Measurements from ENCODE around the gene GLCE. TPM values are rescaled to one million over a fixed set of nuclear protein-coding genes. Genes with fewer than 3 reads are reported as not detected.

The GLCE gene
- total RNA-seq, 4 donors from 2014 or later = 5.9 to 18.8 (median 10.2) TPM

DNA sequence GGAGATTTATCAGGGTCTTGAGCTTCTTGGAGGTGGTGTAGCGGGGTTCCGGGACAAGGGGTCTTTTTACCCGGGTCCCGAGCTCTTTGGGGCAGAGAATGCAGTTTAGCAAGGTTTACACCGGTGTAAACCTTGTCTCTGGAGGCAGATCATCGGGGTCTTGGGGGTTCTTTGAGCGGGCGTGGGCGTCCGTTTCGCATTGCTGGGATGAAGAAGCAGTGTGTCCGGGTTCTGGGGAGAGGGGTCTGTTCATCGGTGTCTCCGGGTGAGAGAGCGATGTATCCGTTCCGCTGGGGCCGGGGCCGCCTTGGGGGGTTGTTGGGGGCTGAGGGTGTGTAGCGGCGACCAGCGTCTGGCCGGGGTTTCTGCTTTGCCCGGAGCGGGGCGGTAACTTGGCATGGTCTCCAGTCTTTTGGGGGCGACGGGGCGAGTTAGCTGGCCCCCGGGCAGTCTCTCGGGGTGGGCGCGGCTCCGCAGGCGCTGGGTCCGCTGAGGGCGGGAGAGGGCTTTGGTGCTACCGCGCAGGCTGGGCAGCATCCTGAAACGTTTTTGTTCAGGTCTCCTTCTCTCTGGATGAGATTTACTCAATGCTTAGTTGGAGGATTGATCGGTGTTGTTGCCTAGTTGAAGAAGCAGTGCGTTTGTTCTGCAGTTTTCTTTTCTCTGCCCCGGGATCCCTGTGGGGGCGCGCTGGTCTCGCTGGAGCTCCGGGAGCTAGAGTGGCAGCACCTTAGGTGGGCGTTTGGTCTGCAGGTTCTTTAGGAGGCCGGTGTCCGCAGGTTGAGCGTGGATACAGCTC lies 843 bp downstream of the GLCE start:
- H3K4me3 ChIP-seq = peak overlapping the region; percentile 65 to 98
- 0% methylated on average over 1 to 12 of the region's 51 CpGs for WGBS, 2 donors (ENCODE audit: low coverage in 1 of 2)

GRCh38 chr15:69161878-69162213 lies 1.4 kb downstream of the GLCE start:
- H3K4me1 ChIP-seq = peaks cover 0 to 11% (median 0%) of the 10 kb centered on the region in 3 donors
- TF ChIP-seq POLR2A (IDR thresholded peaks at IDR 0.05) = no peak
- no peak for TF ChIP-seq POLR2AphosphoS5 (IDR thresholded peaks at IDR 0.05)
- TF ChIP-seq EP300 (IDR thresholded peaks at IDR 0.05) = no peak
- TF ChIP-seq, protein P1, sequence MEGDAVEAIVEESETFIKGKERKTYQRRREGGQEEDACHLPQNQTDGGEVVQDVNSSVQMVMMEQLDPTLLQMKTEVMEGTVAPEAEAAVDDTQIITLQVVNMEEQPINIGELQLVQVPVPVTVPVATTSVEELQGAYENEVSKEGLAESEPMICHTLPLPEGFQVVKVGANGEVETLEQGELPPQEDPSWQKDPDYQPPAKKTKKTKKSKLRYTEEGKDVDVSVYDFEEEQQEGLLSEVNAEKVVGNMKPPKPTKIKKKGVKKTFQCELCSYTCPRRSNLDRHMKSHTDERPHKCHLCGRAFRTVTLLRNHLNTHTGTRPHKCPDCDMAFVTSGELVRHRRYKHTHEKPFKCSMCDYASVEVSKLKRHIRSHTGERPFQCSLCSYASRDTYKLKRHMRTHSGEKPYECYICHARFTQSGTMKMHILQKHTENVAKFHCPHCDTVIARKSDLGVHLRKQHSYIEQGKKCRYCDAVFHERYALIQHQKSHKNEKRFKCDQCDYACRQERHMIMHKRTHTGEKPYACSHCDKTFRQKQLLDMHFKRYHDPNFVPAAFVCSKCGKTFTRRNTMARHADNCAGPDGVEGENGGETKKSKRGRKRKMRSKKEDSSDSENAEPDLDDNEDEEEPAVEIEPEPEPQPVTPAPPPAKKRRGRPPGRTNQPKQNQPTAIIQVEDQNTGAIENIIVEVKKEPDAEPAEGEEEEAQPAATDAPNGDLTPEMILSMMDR (IDR thresholded peaks at IDR 0.05) = no peak
- H3K27me3 ChIP-seq = no peaks in the 10 kb centered on the region
- peak overlapping the region in 1 of 4 donors; percentile 87 for H3K27ac ChIP-seq
- ATAC-seq = no peak
- no peaks in the 10 kb centered on the region for H3K9me3 ChIP-seq
- WGBS, 2 donors (ENCODE audit: low coverage in 1 of 2) = 14 to 15% methylated on average over 5 of the region's 5 CpGs
- H3K36me3 ChIP-seq = no peaks in the 10 kb centered on the region
- peak overlapping the region; percentile 65 to 98 for H3K4me3 ChIP-seq

More for the DNA sequence above, 843 bp downstream of the GLCE start:
- no peaks in the 10 kb centered on the region for H3K36me3 ChIP-seq
- ATAC-seq = no peak
- H3K4me1 ChIP-seq = peaks cover 0 to 11% (median 0%) of the 10 kb centered on the region in 3 donors
- H3K9me3 ChIP-seq = no peaks in the 10 kb centered on the region
- H3K27ac ChIP-seq = peak overlapping the region in 3 of 4 donors; percentile 80 to 88 (median 87)
- H3K27me3 ChIP-seq = no peaks in the 10 kb centered on the region
- TF ChIP-seq, protein P1 (IDR thresholded peaks at IDR 0.05) = peak in 1 of 4 experiments; percentile 52
- TF ChIP-seq EP300 (IDR thresholded peaks at IDR 0.05) (no peak), POLR2AphosphoS5 (IDR thresholded peaks at IDR 0.05) (no peak), POLR2A (IDR thresholded peaks at IDR 0.05) (no peak)

DNA sequence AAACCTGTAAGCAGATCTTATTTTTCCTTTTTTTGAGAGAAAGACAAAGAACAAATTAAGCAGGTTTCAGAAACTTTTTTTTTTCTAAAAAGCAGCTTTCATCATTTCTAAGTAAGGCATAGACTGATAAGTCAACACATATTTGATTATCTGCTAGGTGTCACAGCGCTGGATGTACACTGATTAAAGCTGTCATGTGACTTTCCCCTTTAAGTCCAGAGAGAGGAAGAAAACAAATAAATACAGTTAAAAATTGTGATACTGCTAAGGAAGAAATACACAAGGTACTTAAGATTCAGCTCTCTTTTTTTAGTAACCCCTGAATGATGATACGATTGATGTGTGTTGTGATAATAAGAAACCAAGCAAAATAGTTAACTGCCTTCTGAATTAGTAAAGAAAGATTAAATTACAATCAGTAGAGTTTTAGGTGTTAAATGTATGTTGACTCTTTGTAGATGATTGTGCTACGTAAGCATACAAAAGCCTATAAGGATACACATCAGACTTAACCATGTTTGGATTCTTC lies 2.8 kb downstream of the GLCE start:
- WGBS, 2 donors (ENCODE audit: low coverage in 1 of 2) = 92 to 97% methylated on average over 2 to 3 of the region's 3 CpGs
- H3K4me1 ChIP-seq = peaks cover 0 to 11% (median 0%) of the 10 kb centered on the region in 3 donors

DNA sequence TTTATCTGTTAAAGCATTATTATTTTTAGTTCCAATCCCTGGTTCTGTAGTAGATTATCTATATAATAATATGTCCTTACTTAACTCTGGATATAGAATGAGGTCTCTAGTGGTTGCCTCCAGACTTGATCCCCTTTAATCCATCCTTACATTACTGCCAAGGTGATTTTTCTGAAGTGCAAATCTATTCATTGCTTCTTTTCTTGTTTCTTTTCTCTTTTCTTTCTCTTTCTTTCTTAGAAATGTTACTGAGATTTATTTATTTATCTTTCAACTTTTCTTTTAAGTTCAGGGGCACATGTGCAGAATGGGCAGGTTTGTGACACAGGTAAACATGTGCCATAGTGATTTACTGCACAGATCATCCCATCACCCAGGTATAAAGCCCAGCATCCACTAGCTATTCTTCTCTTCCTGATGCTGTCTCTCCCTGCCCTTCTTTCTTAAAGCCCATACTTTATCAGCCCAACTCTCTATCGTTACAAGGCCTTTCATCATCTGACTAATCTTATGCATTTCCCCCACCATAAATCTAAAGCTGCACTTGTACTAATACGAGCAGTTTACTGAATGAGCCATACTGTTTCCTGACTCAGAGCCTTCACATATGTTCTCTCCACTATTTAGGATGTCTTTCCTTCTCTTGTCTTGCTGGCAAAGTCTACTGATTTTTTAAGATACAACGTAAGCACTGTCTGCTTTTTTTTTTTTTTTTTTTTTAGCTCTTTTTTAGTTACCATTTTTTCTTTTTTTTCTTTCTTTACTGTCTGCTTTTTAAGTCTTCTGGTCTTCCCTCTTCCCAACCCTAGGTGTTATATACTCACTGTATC lies 4.6 kb downstream of the GLCE start:
- H3K27ac ChIP-seq = no peak overlapping the region
- H3K9me3 ChIP-seq = no peaks in the 10 kb centered on the region
- no peaks in the 10 kb centered on the region for H3K36me3 ChIP-seq
- no peak for TF ChIP-seq POLR2AphosphoS5 (IDR thresholded peaks at IDR 0.05)
- TF ChIP-seq POLR2A (IDR thresholded peaks at IDR 0.05) = no peak
- no peak for TF ChIP-seq EP300 (IDR thresholded peaks at IDR 0.05)
- TF ChIP-seq, protein P1 (IDR thresholded peaks at IDR 0.05) = no peak
- H3K4me3 ChIP-seq = no peak overlapping the region
- peaks cover 0 to 11% (median 0%) of the 10 kb centered on the region in 3 donors for H3K4me1 ChIP-seq
- WGBS, 2 donors (ENCODE audit: low coverage in 1 of 2) = 77 to 80% methylated on average over 1 to 3 of the region's 3 CpGs
- H3K27me3 ChIP-seq = no peaks in the 10 kb centered on the region
- no peak for ATAC-seq

More for the DNA sequence above, 2.8 kb downstream of the GLCE start:
- no peak for ATAC-seq
- H3K27me3 ChIP-seq = no peaks in the 10 kb centered on the region
- H3K9me3 ChIP-seq = no peaks in the 10 kb centered on the region
- H3K4me3 ChIP-seq = no peak overlapping the region
- H3K27ac ChIP-seq = no peak overlapping the region
- no peak for TF ChIP-seq EP300 (IDR thresholded peaks at IDR 0.05)
- no peak for TF ChIP-seq POLR2AphosphoS5 (IDR thresholded peaks at IDR 0.05)
- TF ChIP-seq, protein P1 (IDR thresholded peaks at IDR 0.05) = no peak
- no peak for TF ChIP-seq POLR2A (IDR thresholded peaks at IDR 0.05)
- no peaks in the 10 kb centered on the region for H3K36me3 ChIP-seq
